GM19351 (cell line): ENCODE data around the gene GK2.

Experiments used
- ATAC-seq: cut with Tn5 transposase; IDR thresholded peaks from one replicate; pipeline ENCODE4 v1.9.1; 2021; ENCODE audit warnings: mild to moderate bottlenecking, moderate library complexity; ENCODE audit not compliant: unreplicated experiment

GK2 gene

DNA sequence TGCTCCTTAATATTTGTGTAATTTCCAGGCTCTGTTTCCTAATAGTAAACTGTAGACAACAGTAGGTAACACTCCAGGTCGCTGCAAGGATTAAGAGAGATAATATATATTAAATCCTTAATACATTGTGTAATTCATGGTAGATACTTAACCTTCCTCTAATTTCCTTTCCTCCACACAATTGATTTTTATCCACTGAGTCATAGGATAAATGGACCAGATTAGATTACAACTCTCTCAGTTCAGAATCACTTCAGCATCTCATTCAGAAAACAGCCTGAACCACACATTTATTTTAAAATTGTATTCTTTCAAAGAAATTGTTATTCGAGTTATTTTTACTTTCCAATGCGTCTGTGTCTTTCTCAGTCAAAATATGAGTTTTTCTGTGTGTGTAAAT, 17.1 kb downstream of the GK2 start:
- ATAC-seq, result no peak

DNA sequence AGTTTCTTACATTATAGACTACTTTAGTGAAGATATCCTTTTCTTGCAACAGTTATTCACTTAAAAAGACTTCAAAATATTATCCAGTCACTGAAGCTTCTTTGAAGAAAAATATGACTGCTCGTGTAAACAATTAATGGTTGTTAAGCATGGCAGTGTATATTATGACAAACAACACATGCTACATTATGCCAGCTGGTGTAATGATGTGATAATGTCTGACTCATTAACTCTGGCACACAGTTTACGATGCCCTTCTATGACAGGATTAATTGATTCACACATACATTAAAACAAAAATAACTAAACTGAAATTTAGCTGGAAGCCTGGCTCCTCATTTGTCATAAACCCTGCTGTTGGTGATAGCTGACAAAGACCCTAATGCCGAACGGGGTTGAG, 22.4 kb downstream of the GK2 start:
- no peak for ATAC-seq

DNA sequence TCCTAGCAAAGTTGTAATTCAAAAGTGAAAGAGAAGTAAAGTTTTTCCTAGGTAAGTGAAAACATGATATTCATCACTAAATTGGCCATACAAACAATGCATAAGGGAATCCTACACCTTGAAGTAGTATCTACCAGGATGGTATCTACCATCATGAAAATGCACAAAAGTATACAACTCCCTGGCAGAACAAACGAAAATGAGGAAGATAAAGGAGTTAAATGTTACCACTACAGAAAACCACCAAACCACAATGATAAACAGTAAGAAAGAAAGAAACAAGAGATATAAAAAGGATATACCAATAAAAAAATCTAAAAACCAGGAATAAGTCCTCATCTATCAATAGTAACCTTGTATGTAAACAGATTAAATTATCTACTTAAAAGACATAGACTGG, 26.9 kb downstream of the GK2 start:
- ATAC-seq, result no peak

DNA sequence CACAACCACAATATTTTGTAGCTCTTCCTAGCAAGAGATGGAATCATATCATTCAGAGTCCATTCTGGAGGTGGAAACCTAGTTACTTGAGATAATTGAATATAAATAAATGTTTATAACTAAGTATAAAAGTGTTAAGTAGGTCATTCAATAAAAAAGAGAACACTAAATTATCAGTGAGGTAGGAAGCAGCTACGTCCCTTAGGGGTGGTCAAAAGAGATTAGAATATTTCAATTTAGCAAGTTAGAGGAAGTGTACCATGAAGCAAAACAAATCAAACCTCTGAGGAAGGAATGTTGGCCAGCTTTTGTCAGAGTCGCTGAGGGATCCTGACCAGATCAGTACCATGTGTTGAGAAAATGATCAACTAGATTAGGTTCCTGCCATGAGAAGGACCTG, 38.0 kb downstream of the GK2 start:
- ATAC-seq, result no peak

DNA sequence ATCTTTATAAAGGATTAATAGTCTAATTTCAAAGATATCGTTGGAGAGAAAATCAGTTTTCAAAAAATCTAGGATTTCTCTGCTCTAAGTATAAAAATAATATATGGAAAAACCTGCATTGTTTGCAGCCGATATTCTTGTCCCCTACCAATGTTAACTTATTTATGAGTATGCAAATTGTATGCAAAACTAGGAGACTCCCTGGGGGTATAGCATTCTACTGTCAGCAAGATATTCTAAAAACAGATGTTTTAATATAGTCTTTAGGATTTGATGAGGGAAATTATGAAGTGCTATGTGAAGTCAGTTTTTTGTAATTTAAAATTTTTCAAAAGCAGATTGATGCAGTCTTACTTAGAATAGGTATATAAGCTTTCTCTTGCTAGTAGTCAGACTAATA, 40.9 kb downstream of the GK2 start:
- ATAC-seq, result no peak

DNA sequence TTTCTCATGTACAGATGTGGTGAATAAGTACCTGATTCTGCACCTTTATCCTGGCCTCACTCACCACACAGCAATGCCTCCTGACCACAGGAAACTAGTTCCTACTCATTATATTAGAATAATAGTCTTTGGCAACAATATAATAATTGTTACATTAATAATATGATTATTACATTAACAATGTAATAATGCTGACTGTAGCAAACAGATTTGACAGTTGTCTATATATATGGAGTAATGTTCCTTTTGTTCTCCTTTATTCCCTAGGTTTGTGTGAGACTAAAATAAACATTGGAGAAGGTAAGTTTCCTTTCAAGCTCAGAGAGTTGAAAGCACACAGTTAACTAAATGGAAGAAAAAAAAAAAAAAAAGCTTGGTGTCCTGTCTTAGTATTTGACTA, 41.6 kb downstream of the GK2 start:
- ATAC-seq, result no peak

DNA sequence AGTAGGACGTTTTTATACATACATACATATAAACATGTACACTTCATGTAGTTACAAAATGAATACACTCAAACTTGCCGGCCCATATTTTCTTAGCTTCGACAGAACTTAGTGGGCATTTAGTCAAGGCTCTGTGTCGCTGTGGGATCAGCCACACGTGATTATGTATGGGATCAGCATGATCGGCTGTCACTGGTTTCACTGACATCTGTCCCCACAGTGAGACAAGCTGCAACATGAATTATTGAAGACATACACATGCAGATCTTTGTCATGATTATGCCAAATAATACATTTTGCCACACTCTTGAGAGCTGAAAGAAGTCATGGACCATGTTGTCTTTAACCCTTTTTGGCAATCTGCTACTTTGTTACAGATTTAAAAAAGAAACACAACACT, 44.0 kb downstream of the GK2 start:
- no peak for ATAC-seq

DNA sequence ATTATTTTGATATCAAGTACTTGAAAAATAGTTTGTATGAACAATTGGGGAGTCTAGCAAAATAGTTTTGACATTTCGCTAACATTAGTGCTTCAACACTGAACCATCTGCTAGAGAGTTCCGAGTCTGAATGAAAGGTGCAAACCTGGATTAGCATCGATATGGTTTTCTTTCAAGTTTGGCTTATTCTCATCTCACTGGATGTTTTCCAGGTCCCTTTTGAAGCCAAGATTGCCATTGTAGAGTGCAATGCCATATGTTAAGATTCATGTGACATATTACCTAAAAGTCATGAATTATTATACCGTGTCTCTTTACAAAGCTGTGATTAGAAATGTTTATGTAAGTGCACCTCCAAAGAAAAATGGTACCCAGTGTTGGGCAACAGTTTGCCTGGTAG, 45.4 kb downstream of the GK2 start:
- no peak for ATAC-seq

DNA sequence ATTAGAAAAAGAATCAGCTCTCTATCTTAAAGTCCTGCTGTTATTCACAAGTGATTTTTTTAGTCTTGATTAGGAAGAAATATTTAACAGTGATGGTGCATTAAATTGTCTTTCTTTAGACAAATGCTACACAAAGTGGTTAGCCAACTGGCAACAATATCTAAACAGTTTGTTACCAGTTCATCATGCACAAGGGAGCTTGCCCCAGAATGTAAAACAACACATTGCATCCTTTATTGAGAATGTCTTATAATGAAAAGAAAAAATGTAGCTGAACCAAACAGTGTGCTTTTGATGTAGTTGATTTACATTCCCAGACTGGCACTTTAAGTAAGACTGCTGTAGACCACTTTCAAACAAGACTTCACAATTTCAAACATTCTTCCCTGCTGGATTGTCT, 48.0 kb downstream of the GK2 start:
- ATAC-seq, result no peak

DNA sequence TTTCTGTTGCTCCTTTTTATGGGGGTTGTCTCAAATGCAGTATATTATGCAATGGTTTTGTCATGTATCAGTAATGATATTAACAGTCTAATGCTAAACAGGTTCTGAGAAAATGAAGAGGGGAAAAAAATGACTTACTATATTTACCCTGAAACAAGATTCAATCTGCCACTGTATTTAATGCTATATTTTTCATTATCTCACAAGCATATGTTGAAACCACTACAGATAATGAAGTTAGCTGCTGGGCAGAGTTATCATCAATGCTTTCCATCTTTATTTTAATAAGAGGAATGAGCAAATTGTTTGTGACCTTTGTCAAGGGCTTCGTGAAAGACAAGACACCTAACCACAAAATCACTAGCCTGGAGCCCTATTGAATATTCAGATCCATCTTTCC, 49.6 kb downstream of the GK2 start:
- no peak for ATAC-seq

DNA sequence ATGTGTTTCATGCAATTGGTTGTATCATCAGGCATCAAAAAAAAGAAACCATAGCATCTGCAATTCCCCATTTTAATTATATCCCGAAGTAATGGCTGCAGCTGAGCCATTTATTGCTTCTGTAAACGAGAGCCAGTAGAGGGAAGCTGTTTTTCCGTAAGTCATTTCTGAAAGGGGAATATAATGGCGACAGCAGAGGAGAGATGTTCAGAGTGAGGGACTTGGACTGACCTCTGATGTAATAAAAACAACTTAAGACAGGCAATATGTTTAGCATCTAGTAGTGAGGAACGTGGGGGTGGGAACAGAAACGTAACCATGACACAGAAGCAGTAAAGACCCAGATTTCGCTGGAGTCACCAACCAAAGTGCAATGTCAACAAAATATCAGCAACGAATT, 50.7 kb downstream of the GK2 start:
- no peak for ATAC-seq
